DMS53 (cell line): ENCODE results near the gene IGFBP4.
A peak's percentile ranks its signal among the peaks of the same experiment; 100 is the strongest.

Experiments used
- DNase-seq: peaks from one replicate; lab custom pipeline; 2025; lab: John Stamatoyannopoulos, UW

IGFBP4 gene

DNA sequence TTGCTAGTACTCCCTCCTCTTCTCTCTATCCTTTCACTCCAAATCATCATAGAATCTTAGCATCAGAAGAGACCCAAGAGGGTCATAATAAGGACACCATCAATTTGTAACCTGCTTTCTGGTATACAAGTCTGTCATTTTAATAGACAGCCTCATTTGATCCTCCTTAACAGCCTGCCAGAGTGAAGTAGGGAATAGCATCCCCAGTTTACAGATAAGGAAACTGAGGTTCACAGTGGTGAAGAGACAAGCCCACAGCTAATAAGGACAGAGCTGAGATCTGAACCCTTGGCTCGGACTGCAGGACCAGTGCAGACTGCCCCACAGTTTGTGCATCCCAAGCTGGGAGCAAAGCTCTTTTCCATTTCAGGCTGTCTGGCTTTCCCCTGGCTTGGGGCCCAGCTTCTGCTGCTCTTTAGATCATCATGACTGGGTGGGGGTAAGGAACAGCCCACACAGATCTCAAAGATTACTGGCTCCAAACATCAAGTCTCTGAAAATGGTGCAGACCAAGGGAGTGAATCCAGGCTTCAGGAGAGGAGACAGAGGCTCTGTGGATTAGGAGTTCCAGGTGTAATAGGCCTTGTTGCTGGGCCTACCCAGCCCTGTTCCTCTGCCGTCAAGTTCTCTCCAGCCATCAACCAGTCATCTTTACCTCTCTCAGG lies 10.3 kb upstream of the IGFBP4 start:
- no peak for DNase-seq

GRCh38 chr17:40433551-40434415 lies 9.5 kb upstream of the IGFBP4 start:
- DNase-seq: peak; percentile 32

DNA sequence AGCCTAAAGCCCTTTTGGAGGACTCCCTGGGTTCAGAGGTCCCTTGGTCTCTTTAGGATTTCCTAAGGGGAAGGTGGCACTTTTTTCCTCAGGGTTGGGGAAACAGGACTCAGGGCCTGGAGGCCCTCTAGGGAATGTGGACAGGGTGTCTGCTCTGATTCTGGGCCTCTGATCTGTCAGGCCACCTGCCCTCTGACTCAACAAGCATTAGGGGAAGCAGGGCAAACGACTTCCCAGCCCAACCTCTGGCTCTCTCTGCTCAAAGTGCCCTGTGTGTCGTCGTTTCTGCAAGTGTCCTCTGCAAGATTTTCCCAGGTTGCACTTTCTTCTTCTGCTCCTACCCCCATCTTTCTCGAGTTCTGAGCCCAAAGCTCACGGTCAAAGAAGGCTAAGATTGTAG lies 6.6 kb upstream of the IGFBP4 start:
- DNase-seq: no peak

DNA sequence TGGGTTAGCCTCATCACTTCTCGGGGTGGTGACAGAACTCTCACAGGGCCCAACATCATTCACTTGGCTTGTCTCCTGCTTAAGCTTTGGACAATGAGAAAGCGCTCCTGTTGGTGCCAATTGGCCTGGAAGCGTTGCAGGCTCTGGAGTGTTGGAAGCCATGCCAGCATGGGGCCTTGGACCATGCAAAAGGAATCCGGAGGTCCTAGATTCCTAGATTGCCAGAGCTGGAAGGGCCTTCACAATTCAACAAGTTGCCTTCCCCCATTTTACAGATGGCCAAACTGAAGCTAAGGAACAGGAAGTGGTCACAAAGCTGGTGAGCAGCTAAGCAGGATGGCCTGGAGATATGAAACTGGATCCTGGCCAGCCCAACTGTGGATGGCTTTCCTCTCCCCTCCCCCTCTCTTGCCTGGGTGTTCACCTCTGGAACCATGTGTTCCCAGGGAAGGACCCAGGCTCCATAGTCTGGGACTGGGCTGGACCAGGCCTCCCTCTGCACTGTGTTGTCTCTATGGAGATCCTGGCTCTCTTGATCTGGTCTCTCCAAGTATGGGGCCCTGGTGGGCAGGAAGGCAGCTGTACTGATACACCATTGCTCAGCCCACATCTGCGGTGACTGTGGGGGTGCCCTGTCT lies 6.0 kb upstream of the IGFBP4 start:
- DNase-seq: no peak

DNA sequence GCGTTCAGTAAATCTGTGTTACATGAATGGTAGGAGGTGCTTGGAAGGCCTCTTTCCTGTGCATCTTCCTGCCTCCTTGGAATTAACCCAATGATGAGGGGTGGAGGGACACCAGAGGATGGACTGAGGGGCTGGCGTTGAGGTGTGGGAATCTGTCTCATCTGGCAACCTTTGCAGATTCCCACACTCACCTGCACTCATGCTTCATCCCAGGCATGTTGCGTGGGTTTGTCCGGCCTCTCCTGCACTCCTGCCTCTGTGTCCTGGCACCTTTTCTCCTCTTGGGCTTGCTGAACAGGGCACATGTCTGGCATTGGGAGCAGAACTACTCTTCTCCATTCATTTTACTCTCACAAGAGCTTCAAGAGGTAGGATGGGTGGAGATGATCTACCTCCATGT lies 3.1 kb upstream of the IGFBP4 start:
- DNase-seq: no peak

DNA sequence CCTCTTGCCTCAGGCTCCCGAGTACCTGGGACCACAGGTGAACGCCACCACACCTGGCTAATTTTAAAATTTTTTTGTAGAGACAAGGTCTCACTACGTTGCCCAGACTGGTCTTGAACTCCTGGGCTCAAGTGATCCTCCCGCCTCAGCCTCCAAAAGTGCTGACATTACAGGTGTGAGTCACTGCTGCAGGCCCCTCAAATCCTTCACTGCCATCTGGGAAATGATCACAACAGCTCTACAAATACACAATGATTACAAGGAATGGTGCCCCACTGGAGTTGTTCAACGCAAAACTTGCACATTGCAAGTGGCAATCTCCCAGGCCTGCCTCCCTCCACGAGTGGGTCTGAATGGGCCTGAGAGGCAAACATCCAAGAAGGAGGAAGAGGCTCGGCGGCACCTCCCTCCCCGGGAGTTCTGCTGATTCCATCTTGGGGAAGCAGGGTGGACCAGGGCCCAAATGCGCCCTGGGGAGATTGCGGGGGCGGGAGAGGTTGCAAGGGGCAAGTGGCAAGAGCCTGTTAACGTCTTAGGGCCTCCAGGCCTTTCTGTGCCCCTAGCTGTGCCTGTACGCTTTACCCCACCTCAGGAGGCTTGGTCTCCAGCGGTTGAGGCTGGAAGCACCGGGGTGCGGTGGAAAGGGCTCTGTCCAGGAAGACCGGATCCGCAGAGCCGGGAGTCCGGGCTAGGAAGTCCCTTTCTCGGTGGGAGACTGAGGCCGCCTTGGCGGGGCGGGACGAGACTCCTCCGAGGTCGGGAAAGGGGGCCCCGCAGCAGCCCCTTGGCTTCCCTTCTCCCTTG lies 656 bp upstream of the IGFBP4 start:
- peak; percentile 57 for DNase-seq

DNA sequence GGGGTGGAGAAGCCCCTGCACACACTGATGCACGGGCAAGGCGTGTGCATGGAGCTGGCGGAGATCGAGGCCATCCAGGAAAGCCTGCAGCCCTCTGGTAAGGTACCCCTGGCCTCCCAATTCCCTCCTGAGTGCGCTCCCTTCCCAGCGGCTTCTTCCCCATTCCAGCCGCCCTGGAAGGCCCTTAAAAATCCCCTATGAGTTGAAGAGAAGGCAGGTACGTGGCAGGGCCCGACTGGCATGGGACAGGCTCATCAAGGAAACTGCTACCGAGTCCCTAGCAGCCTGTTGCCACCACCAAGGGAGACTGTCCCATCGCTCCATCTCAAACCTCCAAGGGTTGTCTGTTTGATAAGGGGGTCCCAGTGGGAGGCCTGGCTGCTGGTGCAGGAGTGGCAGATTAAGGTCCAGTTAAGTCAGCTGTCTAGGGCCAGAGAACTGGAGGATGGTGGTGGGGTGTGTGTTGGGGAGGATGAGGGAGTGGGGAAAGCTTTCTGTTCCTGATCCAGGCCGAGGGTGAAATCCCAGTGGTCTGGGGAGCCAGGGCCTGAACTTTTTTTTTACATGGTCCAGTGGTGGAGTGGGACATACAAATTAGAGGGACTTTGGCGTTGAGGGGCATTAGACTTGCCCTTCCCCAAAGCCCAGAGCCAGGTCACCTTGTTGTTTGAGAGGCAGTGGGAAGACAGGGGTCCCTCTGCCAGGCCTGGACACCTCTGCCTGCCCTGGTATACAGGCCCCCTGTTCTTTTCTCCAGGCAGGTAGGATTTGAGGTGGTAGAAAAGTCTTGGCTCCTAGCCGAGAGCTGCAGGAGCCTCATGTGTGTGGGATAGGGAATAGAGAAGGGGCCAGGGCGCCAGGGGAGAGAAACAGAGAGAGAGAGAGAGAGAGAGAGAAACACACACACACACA lies 994 bp downstream of the IGFBP4 start:
- DNase-seq: no peak

GRCh38 chr17:40445751-40446468 lies 2.7 kb downstream of the IGFBP4 start:
- DNase-seq: no peak

GRCh38 chr17:40447148-40447644 lies 3.9 kb downstream of the IGFBP4 start:
- no peak for DNase-seq

DNA sequence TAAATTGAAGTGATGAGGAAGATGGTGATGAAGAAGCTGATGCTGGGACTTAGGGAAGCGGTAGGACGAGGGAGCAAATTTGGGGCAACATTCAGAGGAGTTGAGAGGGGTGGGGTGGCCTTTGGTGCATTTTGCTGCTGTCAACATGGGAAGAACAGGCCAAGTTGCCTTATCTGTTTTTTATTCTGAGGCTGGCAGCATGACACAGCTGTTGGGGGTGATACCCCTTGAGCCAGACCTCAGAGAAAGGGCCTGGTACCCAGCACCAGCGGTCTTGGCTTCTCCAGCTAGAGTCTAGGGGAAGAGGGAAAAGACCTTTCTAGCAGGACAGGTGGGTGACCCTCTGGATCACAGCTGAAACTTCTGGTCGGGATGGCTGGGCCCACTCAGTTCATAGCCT lies 4.6 kb downstream of the IGFBP4 start:
- no peak for DNase-seq

DNA sequence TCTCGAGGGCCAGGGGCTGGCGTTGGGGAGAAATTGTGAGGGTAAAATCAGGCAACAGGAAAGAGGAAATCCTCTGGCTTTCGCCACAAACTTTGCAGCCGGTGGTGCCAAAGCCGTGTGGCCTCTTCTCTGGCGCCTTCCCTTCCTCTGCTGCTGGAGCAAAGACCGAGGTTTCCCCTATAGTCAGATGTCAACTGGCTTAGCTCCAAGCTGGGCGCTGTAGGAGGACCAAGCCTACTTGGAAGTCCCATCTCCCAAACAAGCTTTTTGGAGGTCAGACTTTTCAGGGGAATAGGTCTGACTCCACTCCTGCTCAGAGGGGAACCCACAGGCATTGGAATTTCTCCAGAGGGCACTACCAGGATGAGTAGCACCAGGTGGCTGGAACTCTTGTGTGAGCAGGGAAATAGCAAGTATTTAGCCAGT lies 5.0 kb downstream of the IGFBP4 start:
- DNase-seq: peak; percentile 24

DNA sequence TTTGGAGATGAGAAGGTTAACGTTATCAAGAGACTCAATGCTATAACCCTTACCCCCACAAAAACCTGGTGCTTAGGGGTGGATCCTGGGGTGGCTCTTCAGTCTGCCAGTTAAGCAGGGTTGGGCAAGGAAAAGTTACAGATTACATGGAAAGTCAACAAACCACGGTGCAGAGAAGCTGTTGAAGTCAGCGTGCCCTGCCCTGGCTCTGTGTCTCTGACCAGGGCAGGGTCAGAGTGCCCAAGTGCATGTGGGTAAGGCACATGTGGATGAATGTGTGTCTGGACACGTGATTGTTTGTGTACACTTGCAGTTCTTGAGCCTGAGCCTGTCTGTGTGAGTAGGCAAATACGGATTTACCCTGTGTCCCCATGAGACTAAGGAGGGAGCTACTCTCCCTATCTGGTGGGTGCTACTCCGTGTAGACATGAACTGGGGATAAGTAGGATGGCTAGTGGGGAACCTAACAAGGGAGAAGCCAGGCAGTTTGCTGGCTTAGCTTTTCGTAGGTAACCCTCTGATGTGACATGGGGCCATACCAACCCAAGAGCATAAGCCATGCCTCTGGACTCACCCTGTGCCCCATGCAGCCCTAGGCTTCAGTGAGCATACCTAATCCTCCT lies 5.5 kb downstream of the IGFBP4 start:
- DNase-seq: peak; percentile 77

DNA sequence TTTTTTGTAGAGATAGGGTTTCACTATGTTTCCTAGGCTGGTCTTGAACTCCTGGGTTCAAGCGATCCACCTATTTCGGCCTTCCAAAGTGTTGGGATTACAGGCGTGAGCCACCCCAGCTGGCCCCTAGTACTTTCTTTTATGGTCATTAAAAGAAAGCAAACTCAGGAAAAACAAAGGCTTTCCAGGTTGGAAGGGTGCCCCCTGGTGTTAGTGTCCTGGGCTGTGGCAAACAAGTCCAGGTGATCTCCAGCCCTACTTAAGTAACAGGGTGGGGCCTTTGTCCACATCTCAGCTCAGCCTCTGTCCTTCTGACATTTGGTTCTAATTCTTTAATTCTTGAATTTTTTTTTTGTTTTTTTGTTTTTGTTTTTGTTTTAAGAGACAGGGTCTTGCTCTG lies 6.9 kb downstream of the IGFBP4 start:
- peak; percentile 63 for DNase-seq

DNA sequence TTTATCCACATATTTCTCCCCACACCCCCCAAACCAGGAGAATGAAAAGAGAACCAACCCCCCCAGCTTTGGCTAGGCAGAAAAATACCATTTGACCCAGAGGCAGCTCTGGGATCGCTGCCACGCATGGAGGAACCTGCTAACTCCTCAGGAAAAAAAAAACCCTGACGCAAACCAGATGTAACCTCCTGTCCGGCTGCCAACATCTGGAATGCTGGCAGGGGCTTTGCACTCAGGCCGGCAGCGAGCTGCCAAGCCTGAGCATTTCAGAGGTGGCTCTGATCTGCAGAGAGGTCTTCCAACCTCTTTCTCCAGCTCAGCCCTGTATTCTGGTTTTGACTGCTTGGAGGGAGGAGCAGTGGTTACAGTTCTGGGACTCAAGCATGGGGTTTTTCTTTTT lies 8.2 kb downstream of the IGFBP4 start:
- DNase-seq: no peak

GRCh38 chr17:40452216-40452787 lies 9.1 kb downstream of the IGFBP4 start:
- peak; percentile 10 for DNase-seq

DNA sequence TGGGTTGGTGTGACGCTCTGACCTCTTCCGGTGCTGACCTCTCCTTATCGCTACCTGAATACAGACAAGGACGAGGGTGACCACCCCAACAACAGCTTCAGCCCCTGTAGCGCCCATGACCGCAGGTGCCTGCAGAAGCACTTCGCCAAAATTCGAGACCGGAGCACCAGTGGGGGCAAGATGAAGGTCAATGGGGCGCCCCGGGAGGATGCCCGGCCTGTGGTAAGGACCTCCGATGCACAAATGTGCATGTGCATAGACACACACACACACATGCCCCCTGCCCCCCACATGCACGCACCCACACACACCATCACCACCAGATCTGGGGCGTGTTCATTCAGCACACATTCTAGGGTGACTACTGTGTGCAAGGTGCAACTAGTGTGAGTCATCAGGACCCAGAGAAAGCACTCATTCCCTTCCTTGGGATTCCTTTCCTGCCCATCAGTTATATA lies 9.7 kb downstream of the IGFBP4 start:
- no peak for DNase-seq

DNA sequence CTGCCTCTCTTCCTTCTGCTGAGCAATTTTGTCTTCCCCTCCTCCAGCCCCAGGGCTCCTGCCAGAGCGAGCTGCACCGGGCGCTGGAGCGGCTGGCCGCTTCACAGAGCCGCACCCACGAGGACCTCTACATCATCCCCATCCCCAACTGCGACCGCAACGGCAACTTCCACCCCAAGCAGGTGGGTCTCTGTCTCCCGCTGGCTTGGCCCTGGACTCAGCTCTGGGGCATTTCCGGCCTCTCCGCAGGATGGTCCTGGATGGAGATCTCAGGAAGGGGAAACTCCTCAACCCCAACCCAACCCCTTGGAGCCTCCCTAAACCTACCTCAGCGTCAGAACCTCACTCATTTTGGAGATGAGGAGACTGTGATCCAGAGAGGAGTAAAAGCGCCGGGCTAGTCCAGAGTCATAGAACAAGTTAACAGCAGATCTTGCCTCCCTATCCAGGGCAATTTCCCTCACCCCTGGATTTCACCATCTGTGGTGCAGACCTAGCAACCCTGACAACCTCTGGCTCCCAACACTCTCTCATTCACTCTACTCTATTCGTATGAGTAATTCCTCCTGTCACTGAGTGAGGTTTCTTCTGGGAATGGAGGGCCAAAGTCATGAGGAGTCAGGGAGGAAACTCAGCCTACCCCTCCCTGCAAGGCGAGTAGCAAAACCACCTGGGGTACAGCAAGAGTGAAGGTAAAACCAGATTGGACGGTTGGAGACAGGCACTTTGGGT lies 10.8 kb downstream of the IGFBP4 start:
- no peak for DNase-seq

DNA sequence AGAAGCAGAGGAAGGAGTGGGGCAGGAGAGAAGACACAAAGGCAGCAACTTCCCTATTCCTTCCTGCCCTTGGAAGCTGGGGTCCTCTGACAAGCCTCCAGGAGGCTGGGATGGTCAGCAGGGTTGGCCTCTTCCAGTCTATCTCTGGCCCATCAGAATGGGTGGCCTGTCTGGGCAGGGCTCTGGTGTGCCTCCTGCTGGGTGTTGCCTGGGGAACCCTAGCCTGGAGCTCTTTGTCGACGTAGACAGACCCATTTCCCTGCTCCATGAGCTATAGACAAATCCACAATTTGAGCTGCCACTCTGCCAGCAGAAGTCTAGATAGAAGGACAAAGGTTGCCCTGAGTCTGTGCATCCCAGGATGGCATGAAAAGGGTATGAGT lies 11.4 kb downstream of the IGFBP4 start:
- DNase-seq: no peak
